ENCODE data around the gene GRHL1.
"Not testable (repeated sequence)": the region's sequence is repeated elsewhere in the genome, so short reads cannot be mapped to it uniquely, and the experiment has no call there.

Gene GRHL1

DNA sequence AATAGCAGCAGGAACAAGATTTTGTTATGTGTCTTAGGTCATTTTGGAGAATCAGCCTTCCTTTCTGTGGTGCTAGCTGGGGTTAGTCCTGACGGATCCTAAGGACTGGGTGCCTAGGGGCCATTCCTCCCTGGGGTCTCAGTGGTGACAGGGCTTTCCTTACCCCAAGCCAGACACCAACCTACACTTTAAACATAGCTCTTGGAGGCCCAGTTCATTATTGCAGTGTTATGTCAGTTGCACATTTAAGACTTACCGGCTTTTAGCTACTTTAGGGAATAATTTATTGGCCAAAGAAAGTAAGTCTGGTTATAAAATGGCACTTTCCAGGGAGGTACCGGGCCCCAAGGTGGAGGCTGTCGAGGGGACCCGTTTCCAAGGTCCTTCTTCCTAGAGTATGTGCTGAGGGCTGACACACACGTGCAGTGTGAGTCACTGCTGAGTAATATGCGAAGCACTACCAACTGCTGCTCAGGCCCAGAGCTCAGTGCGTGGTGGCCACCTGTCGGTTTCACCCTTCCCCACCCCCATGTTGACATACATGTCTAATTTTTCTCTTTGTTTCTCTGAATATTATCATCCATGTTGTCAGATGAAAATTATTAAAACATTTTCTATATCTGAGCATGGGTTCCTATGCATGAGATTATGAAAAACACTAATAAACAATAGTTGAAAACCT is 37.0 kb upstream of the GRHL1 start:
- no peaks in the 10 kb centered on the region for H3K27me3 ChIP-seq (ENCODE audit: insufficient read depth, insufficient read length)
- H3K4me1 ChIP-seq (ENCODE audit: insufficient read depth, insufficient read length) = peaks cover 2% of the 10 kb centered on the region
- H3K36me3 ChIP-seq (ENCODE audit: insufficient read depth, insufficient read length, low read length) = peaks cover 49% of the 10 kb centered on the region
- TF ChIP-seq SUZ12 (IDR thresholded peaks at IDR 0.05; ENCODE audit: extremely low read depth, insufficient read depth, insufficient read length) (no peak), ZNF274 (IDR thresholded peaks at IDR 0.05; ENCODE audit: low read depth, low read length) (no peak), YY1 (IDR thresholded peaks at IDR 0.05; ENCODE audit: insufficient read depth, insufficient read length) (no peak)
- H3K9me3 ChIP-seq (ENCODE audit: insufficient read depth, low read length) = no peaks in the 10 kb centered on the region
- DNase-seq (ENCODE audit: low read depth, low spot score) = no peak
- no peak overlapping the region for H3K9ac ChIP-seq (ENCODE audit: insufficient read length, low read depth)
- H3K4me3 ChIP-seq (ENCODE audit: insufficient read length, low read depth) = no peak overlapping the region

- TF ChIP-seq YY1 (IDR thresholded peaks at IDR 0.05; ENCODE audit: insufficient read depth, insufficient read length) (no peak), SUZ12 (IDR thresholded peaks at IDR 0.05; ENCODE audit: extremely low read depth, insufficient read depth, insufficient read length) (no peak), ZNF274 (IDR thresholded peaks at IDR 0.05; ENCODE audit: low read depth, low read length) (no peak)
- H3K36me3 ChIP-seq (ENCODE audit: insufficient read depth, insufficient read length, low read length) = peaks cover 57% of the 10 kb centered on the region
These were observed 33.2 kb upstream of the GRHL1 start for GRCh38 chr2:9918275-9918674.

DNA sequence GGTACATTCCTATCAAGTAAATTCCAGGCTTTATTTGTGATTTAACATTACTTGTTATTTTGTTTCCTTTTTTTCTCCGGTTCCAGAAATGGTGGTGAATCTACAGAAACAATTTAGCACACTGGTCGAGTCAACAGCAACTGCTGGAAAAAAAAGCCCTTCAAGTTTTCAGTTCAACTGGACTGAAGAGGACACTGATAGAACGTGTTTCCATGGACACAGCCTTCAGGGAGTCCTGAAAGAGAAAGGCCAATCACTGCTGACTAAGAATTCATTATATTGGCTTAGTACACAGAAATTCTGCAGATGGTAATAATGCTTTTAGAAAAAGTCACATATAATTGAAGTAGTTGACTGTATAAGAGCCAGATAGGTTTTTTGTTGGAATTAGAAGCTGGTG is 32.0 kb upstream of the GRHL1 start:
- Histone ChIP-seq H3K4me3 (ENCODE audit: insufficient read length, low read depth) (no peak overlapping the region), H3K27me3 (ENCODE audit: insufficient read depth, insufficient read length) (no peaks in the 10 kb centered on the region), H3K9me3 (ENCODE audit: insufficient read depth, low read length) (no peaks in the 10 kb centered on the region), H3K9ac (ENCODE audit: insufficient read length, low read depth) (no peak overlapping the region), H3K36me3 (ENCODE audit: insufficient read depth, insufficient read length, low read length) (peaks cover 55% of the 10 kb centered on the region), H3K4me1 (ENCODE audit: insufficient read depth, insufficient read length) (no peaks in the 10 kb centered on the region)
- TF ChIP-seq YY1 (IDR thresholded peaks at IDR 0.05; ENCODE audit: insufficient read depth, insufficient read length) (no peak), ZNF274 (IDR thresholded peaks at IDR 0.05; ENCODE audit: low read depth, low read length) (no peak), SUZ12 (IDR thresholded peaks at IDR 0.05; ENCODE audit: extremely low read depth, insufficient read depth, insufficient read length) (no peak)
- DNase-seq (ENCODE audit: low read depth, low spot score) = no peak

More at GRCh38 chr2:9918275-9918674, 33.2 kb upstream of the GRHL1 start:
- Histone ChIP-seq H3K9ac (ENCODE audit: insufficient read length, low read depth) (no peak overlapping the region), H3K4me1 (ENCODE audit: insufficient read depth, insufficient read length) (peaks cover 2% of the 10 kb centered on the region), H3K4me3 (ENCODE audit: insufficient read length, low read depth) (no peak overlapping the region), H3K27me3 (ENCODE audit: insufficient read depth, insufficient read length) (no peaks in the 10 kb centered on the region), H3K9me3 (ENCODE audit: insufficient read depth, low read length) (no peaks in the 10 kb centered on the region)
- no peak for DNase-seq (ENCODE audit: low read depth, low spot score)

GRCh38 chr2:9927020-9927419 is 24.5 kb upstream of the GRHL1 start:
- H3K9me3 ChIP-seq (ENCODE audit: insufficient read depth, low read length); H3K4me1 ChIP-seq (ENCODE audit: insufficient read depth, insufficient read length); H3K4me3 ChIP-seq (ENCODE audit: insufficient read length, low read depth); H3K27me3 ChIP-seq (ENCODE audit: insufficient read depth, insufficient read length); DNase-seq (ENCODE audit: low read depth, low spot score); H3K9ac ChIP-seq (ENCODE audit: insufficient read length, low read depth): not testable (repeated sequence)
- H3K36me3 ChIP-seq (ENCODE audit: insufficient read depth, insufficient read length, low read length) = peaks cover 15% of the 10 kb centered on the region

- Histone ChIP-seq H3K36me3 (ENCODE audit: insufficient read depth, insufficient read length, low read length) (peaks cover 20% of the 10 kb centered on the region), H3K4me1 (ENCODE audit: insufficient read depth, insufficient read length) (no peaks in the 10 kb centered on the region), H3K4me3 (ENCODE audit: insufficient read length, low read depth) (no peak overlapping the region), H3K27me3 (ENCODE audit: insufficient read depth, insufficient read length) (no peaks in the 10 kb centered on the region), H3K9me3 (ENCODE audit: insufficient read depth, low read length) (no peaks in the 10 kb centered on the region), H3K9ac (ENCODE audit: insufficient read length, low read depth) (no peak overlapping the region)
- DNase-seq (ENCODE audit: low read depth, low spot score) = no peak
- no peak for TF ChIP-seq SUZ12 (IDR thresholded peaks at IDR 0.05; ENCODE audit: extremely low read depth, insufficient read depth, insufficient read length)
- TF ChIP-seq YY1 (IDR thresholded peaks at IDR 0.05; ENCODE audit: insufficient read depth, insufficient read length) = no peak
- no peak for TF ChIP-seq ZNF274 (IDR thresholded peaks at IDR 0.05; ENCODE audit: low read depth, low read length)
These were observed 14.2 kb upstream of the GRHL1 start for GRCh38 chr2:9937258-9937657.

GRCh38 chr2:9937968-9938367 is 13.5 kb upstream of the GRHL1 start:
- Histone ChIP-seq H3K9ac (ENCODE audit: insufficient read length, low read depth) (no peak overlapping the region), H3K36me3 (ENCODE audit: insufficient read depth, insufficient read length, low read length) (peaks cover 14% of the 10 kb centered on the region), H3K4me3 (ENCODE audit: insufficient read length, low read depth) (no peak overlapping the region), H3K4me1 (ENCODE audit: insufficient read depth, insufficient read length) (no peaks in the 10 kb centered on the region), H3K27me3 (ENCODE audit: insufficient read depth, insufficient read length) (no peaks in the 10 kb centered on the region), H3K9me3 (ENCODE audit: insufficient read depth, low read length) (no peaks in the 10 kb centered on the region)
- no peak for DNase-seq (ENCODE audit: low read depth, low spot score)
- TF ChIP-seq YY1 (IDR thresholded peaks at IDR 0.05; ENCODE audit: insufficient read depth, insufficient read length) (no peak), ZNF274 (IDR thresholded peaks at IDR 0.05; ENCODE audit: low read depth, low read length) (no peak), SUZ12 (IDR thresholded peaks at IDR 0.05; ENCODE audit: extremely low read depth, insufficient read depth, insufficient read length) (no peak)

GRCh38 chr2:9939587-9940485 is 11.7 kb upstream of the GRHL1 start:
- Histone ChIP-seq H3K9ac (ENCODE audit: insufficient read length, low read depth) (no peak overlapping the region), H3K9me3 (ENCODE audit: insufficient read depth, low read length) (no peaks in the 10 kb centered on the region), H3K4me3 (ENCODE audit: insufficient read length, low read depth) (no peak overlapping the region), H3K27me3 (ENCODE audit: insufficient read depth, insufficient read length) (no peaks in the 10 kb centered on the region), H3K4me1 (ENCODE audit: insufficient read depth, insufficient read length) (no peaks in the 10 kb centered on the region), H3K36me3 (ENCODE audit: insufficient read depth, insufficient read length, low read length) (peaks cover 4% of the 10 kb centered on the region)
- DNase-seq (ENCODE audit: low read depth, low spot score) = no peak
- no peak for TF ChIP-seq ZNF274 (IDR thresholded peaks at IDR 0.05; ENCODE audit: low read depth, low read length)
- TF ChIP-seq SUZ12 (IDR thresholded peaks at IDR 0.05; ENCODE audit: extremely low read depth, insufficient read depth, insufficient read length) = no peak
- TF ChIP-seq YY1 (IDR thresholded peaks at IDR 0.05; ENCODE audit: insufficient read depth, insufficient read length) = no peak
